ENCODE measurements around the gene CLCNKA.
A peak's percentile ranks its signal among the peaks of the same experiment; 100 is the strongest.

The CLCNKA gene

DNA sequence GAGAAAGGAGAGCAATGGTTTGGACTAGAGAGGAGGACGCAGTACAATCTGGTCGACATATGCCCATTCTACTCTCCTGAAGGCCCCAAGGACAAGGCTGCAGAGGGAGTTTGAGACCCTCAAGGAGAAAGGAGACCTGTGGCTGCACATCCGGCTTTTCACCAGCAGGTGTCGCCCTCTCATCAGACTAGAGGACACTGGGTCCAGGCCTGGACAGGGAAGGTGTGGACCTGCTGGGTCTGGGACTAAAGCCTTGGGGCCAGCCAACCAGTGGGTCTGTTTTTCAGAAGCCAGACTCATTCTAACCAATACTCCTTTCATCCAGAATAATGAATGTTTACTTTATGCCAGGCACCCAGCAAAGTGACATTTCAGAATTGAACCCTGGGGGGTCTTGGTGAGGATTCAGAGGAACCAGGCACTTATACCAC, 12.8 kb upstream of the CLCNKA start:
- DNase-seq (ENCODE audit: low spot score) = peak; percentile 56
- no peak overlapping the region for H3K27ac Mint-ChIP-seq
- no peak overlapping the region for H3K4me3 Mint-ChIP-seq
- H3K27me3 Mint-ChIP-seq (ENCODE audit: low read depth) = peaks cover 4% of the 10 kb centered on the region
- H3K4me1 Mint-ChIP-seq (ENCODE audit: low read depth) = peaks cover 9% of the 10 kb centered on the region
- no peaks in the 10 kb centered on the region for H3K9me3 Mint-ChIP-seq
- H3K36me3 Mint-ChIP-seq (ENCODE audit: low read depth) = no peaks in the 10 kb centered on the region

DNA sequence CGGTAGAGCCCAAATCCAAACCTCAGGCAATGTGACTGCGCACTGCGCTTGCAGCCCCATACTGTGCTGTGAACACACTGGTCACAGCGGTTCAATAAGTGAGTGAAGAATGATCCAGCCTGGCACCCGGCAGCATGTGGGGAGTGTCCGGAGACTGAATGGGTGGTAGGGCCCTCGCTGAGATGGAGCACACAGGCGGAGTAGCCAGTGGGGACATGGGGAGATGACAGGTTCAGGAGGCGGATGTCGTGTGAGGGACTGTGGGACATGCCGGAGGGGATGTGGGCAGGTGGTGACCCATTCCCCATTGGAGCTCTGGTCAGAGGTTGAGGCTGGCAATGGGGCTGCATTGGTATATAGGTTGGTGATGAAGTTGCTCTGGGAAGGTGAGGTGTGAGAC, 12.2 kb upstream of the CLCNKA start:
- no peak for DNase-seq (ENCODE audit: low spot score)
- Mint-ChIP-seq H3K4me3 (no peak overlapping the region), H3K27me3 (ENCODE audit: low read depth) (peaks cover 6% of the 10 kb centered on the region), H3K27ac (no peak overlapping the region), H3K9me3 (no peaks in the 10 kb centered on the region), H3K4me1 (ENCODE audit: low read depth) (peaks cover 9% of the 10 kb centered on the region), H3K36me3 (ENCODE audit: low read depth) (no peaks in the 10 kb centered on the region)

DNA sequence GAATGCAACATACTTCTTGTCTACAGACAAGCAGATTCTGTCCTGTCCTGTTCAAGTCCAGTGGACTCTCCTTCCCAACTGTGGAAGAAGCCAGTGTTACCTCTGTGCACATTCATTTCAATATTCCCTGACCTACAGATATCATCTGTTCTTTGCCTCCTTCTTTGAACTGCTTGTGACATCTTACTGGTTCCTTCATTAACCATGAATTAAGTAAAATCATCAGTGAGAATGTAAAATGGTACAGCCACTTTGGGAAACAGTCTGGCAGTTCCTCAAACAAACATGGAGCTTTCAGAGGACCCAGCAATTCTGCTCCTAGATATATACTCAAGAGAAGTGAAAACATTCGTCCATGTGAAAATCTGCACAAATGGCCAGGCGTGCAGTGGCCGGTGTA, 11.0 kb upstream of the CLCNKA start:
- H3K4me1 Mint-ChIP-seq (ENCODE audit: low read depth) = peaks cover 9% of the 10 kb centered on the region
- no peaks in the 10 kb centered on the region for H3K36me3 Mint-ChIP-seq (ENCODE audit: low read depth)
- no peak for DNase-seq (ENCODE audit: low spot score)
- no peak overlapping the region for H3K27ac Mint-ChIP-seq
- H3K27me3 Mint-ChIP-seq (ENCODE audit: low read depth) = peaks cover 6% of the 10 kb centered on the region
- H3K9me3 Mint-ChIP-seq = no peaks in the 10 kb centered on the region
- H3K4me3 Mint-ChIP-seq = no peak overlapping the region

DNA sequence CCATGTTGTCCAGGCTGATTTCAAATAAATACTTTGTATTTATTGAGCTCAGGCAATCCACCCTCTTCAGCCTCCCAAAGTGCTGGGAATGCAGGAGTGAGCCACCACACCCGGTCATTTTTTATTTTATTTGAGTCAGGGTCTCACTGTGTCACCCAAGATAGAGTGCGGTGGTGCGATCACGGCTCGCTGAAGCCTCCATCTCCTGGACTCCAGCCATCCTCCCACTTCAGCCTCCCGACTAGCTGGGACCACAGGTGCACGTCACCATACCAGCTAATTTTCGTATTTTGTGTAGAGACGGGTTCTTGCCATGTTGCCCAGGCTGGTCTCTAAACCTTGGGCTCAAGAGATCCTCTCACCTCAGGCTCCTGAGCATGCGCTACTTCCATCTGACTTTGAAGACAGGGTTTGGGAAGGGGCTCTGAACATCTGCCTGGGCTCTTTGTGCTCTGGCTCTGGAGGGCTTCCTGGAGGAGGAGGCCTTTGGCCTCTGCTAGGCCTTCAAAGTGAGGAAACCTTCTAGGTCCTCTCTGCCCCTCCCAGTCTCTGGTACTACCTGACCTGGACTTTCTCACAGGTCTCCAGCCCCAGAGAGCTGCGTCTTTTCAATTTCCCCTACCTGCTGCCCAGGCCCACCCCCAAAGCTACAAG, 9.8 kb upstream of the CLCNKA start:
- peaks cover 6% of the 10 kb centered on the region for H3K4me1 Mint-ChIP-seq (ENCODE audit: low read depth)
- no peak for DNase-seq (ENCODE audit: low spot score)
- no peak overlapping the region for H3K27ac Mint-ChIP-seq
- peaks cover 6% of the 10 kb centered on the region for H3K27me3 Mint-ChIP-seq (ENCODE audit: low read depth)
- H3K4me3 Mint-ChIP-seq = peak overlapping the region; percentile 26
- no peaks in the 10 kb centered on the region for H3K9me3 Mint-ChIP-seq
- H3K36me3 Mint-ChIP-seq (ENCODE audit: low read depth) = no peaks in the 10 kb centered on the region

DNA sequence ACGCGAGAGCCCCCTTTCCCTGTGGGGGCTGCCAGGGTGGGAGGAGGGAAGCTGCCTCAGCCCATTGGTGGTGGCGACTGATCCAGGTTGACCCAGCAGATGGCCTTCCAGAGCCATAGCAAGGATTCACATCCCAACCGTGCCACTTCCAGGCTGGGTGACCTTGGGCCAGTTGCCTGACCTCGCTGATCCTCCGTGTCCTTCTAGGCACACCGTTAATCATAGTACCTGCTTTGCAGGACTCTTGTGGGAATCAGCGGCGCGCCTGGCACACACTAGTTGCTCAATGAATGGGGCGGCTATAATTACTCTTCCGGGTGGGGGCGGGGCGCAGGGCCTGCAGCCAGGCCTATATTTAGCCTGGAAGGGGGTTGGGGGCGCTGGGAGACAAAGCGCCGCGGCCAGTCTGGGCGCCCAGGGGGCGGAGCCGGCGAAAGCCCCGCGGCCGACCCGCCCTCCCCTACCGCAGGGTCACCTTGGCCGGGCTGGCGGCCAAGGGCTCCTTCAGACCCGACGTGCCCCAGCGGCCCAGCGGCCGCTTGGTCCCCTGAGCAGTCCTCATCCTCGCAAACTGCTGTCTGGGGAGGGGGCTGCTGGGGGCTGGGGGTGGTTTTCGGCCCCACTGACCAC, 9.1 kb upstream of the CLCNKA start:
- Mint-ChIP-seq H3K4me1 (ENCODE audit: low read depth) (peaks cover 6% of the 10 kb centered on the region), H3K27ac (no peak overlapping the region), H3K4me3 (peak overlapping the region; percentile 26), H3K27me3 (ENCODE audit: low read depth) (peaks cover 6% of the 10 kb centered on the region), H3K36me3 (ENCODE audit: low read depth) (no peaks in the 10 kb centered on the region), H3K9me3 (no peaks in the 10 kb centered on the region)
- peak; percentile 8 for DNase-seq (ENCODE audit: low spot score)

DNA sequence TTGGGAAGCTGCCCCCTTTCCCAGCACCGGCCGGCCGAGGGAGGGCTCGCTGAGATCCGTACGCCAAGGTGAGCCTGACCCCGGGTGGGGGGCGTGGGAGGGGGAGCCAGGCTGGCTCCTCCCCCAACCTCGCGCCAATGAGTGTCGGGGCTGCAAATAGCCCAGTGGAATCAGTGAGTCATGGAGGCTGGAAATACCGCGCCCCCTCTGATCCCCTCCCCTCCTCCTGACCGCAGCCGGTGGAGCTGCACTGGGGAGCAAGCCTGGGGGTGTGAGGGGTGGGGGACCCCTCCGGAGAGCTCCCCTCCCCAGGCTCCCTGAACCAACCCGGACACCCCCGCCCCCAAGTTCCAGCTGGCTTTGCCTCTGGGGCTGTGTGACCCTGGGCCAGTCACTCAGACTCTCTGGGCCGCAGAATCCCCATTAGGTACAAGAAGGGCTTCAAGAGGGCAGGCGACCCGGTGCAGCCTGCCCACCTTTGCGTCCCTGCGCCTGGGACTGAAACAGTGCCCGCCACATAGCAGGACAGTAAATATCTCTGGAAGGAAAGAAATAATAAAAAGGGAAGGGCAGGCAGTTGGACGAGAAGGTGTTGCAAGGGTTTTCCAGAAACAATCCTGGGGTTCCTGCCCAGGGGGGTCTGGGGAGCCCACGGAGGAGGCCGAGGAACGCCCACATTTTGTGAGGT, 8.5 kb upstream of the CLCNKA start:
- Mint-ChIP-seq H3K27me3 (ENCODE audit: low read depth) (peaks cover 6% of the 10 kb centered on the region), H3K4me3 (no peak overlapping the region), H3K36me3 (ENCODE audit: low read depth) (no peaks in the 10 kb centered on the region), H3K4me1 (ENCODE audit: low read depth) (peaks cover 3% of the 10 kb centered on the region), H3K9me3 (no peaks in the 10 kb centered on the region), H3K27ac (no peak overlapping the region)
- peak; percentile 59 for DNase-seq (ENCODE audit: low spot score)

DNA sequence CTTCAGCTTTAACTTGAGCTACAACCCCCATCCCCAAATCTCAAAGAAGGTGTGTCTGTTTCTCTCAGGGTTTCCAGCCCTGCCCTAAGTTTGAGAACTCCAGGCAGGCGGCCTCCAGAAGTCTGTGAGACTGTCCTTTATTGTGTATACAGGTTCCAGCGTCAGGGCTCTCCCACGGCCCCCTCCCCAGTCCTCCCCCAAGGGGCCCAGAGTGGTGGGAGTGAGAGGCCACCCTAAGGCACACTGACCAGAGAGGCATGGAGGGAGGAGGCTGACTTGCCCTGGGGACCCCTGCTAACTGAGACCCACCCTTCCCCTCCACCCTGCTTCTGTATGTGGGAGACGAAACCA, 8.0 kb upstream of the CLCNKA start:
- Mint-ChIP-seq H3K36me3 (ENCODE audit: low read depth) (no peaks in the 10 kb centered on the region), H3K27me3 (ENCODE audit: low read depth) (peaks cover 6% of the 10 kb centered on the region), H3K4me3 (no peak overlapping the region)

DNA sequence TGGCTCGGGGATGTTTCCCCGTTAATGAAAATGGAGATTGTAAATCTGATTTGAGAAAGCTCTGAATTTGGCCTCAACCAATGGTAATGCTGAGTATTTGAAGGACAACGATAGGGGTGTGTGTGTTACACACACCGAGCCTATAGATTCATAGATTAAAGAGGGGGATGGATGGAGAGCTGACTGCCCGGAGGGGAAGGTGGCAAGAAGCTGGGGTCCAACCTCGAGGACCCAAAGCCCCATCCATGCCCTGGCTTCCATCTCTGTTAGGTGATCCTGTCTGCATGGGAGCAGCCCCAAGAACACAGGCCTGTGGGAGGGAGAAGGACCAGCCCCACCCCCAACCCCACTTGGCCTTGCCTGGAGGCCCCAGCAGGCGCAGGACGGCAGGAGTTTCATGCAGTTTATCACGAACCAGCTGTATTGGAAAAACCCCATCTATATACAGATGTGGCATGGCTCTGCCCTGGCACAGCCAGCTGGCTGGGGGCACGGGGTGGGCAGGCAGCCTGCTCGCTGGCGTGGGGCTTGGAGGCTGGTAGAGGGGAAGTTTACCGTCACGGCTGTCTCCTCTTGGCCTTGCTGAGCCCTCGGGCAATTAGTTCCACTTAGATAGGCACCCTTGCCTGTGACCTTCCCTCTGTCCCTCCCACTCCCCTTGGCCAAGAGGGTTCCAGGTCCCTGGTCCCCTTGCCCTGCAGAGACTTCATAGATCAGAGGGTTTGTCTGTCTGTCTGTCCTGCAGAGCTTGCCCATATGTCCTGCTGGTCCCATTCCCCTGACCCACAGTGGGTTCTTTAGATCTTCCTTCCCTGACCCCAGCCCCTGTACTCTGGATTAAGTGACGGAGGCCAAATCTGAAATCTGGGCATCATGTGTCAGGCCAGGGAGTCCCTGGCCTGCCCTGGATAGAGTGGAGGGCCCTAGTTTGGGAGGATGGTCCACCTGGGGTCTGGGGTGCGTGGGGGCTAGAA, 7.0 kb upstream of the CLCNKA start:
- H3K27me3 Mint-ChIP-seq (ENCODE audit: low read depth) = peaks cover 6% of the 10 kb centered on the region
- no peaks in the 10 kb centered on the region for H3K9me3 Mint-ChIP-seq
- peaks cover 3% of the 10 kb centered on the region for H3K4me1 Mint-ChIP-seq (ENCODE audit: low read depth)
- no peaks in the 10 kb centered on the region for H3K36me3 Mint-ChIP-seq (ENCODE audit: low read depth)
- DNase-seq (ENCODE audit: low spot score) = no peak
- H3K27ac Mint-ChIP-seq = peak overlapping the region; percentile 37
- no peak overlapping the region for H3K4me3 Mint-ChIP-seq

More for the DNA sequence above, 8.0 kb upstream of the CLCNKA start:
- DNase-seq (ENCODE audit: low spot score) = no peak
- H3K9me3 Mint-ChIP-seq = no peaks in the 10 kb centered on the region
- H3K4me1 Mint-ChIP-seq (ENCODE audit: low read depth) = peaks cover 3% of the 10 kb centered on the region
- H3K27ac Mint-ChIP-seq = no peak overlapping the region

DNA sequence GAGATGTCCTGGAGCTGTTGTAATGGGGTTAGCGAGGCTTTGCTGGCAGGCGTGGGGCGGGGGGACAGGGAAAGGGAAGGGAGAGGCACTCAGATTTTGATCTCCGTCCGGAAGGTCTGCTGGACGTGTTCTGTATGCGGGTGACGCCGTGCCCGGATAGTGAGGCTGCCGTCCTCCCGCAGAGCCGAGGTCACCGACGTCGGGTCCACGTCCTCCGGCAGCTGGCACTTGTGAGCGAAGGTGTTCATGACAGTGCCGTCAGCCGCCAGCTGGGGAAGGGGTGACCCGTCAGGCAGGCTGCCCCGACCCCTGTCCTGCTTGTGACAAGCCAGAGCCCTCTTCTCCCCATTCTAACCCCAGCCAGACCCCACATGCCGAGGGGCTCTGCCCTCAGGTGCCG, 6.3 kb upstream of the CLCNKA start:
- no peak for DNase-seq (ENCODE audit: low spot score)
- H3K27me3 Mint-ChIP-seq (ENCODE audit: low read depth) = peaks cover 6% of the 10 kb centered on the region
- H3K27ac Mint-ChIP-seq = no peak overlapping the region
- no peaks in the 10 kb centered on the region for H3K36me3 Mint-ChIP-seq (ENCODE audit: low read depth)
- H3K4me3 Mint-ChIP-seq = no peak overlapping the region
- no peaks in the 10 kb centered on the region for H3K9me3 Mint-ChIP-seq
- H3K4me1 Mint-ChIP-seq (ENCODE audit: low read depth) = peaks cover 3% of the 10 kb centered on the region

DNA sequence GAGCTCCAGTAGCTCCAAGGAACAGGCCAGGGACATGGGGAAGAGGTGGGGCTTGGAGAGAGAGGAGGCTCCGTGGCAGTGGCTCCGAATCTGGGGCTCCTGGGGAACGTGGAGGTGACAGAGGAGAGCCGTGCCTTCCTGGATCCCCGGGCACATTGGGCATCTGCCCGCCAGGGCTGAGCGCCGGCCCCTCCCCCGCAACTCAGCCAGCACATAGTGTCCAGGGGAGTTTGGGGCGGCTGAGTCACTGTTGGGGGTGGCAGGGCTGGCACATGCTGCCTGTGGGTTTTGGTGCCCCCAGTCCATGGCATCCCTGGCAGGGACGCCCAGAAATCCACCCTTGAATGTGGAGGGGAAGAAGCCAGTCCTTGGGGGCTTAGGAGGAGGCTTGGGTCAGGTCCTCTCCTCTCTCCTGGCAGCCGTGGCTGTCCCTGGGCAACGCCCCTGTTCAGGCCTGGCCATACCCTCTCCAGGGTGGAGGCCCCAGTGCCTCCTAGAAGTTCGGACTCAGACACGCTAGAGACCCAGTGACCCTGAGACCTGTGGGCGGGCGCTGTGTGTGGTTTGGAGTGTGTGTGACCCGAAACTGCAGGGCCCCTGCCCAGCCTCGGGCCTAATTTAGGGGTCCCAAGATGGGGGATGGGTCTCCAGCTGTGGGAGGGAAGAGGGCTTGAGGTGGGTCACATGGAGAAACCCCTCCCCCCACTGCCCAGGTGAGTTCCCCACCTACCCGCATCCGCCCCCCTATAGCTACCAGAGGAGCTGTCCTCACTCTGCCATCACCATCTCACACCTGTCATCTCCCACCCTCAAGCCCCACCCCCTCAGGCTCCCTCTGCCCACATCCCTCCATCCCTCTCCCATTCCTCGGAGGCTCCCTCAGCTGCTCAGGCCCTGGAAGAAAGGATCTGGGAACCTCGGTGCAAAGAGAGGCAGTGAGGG, 5.6 kb upstream of the CLCNKA start:
- H3K4me3 Mint-ChIP-seq = no peak overlapping the region
- no peaks in the 10 kb centered on the region for H3K9me3 Mint-ChIP-seq
- H3K27ac Mint-ChIP-seq = no peak overlapping the region
- no peaks in the 10 kb centered on the region for H3K36me3 Mint-ChIP-seq (ENCODE audit: low read depth)
- DNase-seq (ENCODE audit: low spot score) = no peak
- H3K27me3 Mint-ChIP-seq (ENCODE audit: low read depth) = peaks cover 6% of the 10 kb centered on the region
- peaks cover 3% of the 10 kb centered on the region for H3K4me1 Mint-ChIP-seq (ENCODE audit: low read depth)

DNA sequence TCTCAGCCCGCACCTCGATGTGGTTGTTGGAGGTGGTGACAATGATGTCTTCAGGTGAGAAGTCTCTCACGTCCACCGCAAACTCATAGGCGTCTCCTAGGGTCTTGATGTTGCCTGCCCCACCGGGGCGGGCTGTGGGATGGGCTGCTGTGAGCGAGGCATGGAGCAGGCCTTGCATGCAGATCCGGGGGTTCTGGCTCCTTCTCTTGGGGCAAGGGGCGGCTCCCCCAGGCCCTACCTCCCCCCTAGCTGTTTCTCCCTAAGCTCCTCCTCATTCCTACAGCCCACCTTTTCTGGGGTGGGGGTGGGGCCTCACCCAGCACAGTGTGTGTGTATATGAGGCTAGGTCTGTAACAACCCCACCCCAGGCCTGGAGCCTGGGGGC, 4.8 kb upstream of the CLCNKA start:
- DNase-seq (ENCODE audit: low spot score) = no peak
- peaks cover 3% of the 10 kb centered on the region for H3K4me1 Mint-ChIP-seq (ENCODE audit: low read depth)
- H3K27me3 Mint-ChIP-seq (ENCODE audit: low read depth) = peaks cover 11% of the 10 kb centered on the region
- no peaks in the 10 kb centered on the region for H3K36me3 Mint-ChIP-seq (ENCODE audit: low read depth)
- H3K4me3 Mint-ChIP-seq = no peak overlapping the region
- no peaks in the 10 kb centered on the region for H3K9me3 Mint-ChIP-seq
- H3K27ac Mint-ChIP-seq = no peak overlapping the region

DNA sequence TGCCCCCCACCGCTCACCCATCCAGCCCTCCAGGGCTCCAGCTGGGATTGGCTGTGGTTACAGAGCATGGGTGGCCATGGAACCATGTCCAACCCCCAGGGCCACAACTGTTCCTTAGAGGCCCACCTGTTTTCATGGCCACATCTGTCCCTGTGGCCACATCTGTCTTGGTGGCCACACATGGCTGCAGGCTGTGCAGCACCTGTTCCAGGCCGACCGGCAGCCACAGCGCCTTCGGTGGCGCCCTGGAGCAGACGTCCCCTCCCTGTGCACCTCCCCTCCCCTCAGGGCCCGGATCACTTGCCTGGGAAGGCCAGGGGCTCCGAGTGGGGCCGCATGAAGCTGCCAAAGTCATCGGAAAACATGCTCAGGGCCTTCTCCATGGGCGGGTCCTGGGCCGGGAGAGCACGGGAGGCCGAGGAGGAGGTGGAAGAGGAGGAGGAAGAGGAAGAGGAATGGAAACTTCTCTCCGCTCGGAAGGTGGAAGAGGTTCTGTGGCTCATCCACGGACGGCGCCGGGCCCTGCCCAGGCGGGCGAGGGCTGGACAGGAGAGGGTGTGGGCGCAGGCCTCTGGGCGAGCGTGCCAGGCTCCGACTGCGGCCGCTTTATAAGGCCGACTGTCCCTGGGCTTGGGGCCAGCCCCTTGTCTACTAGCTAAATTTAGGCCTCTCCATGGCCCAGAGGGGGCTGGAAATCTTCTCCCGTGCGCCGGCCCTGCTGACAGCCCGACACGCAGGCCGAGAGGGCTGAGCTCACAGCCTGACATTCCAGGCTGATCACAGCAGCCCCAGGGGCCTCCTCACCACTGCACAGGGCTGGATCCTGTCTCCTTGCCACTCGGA, 4.2 kb upstream of the CLCNKA start, which contains the start of gene HSPB7:
HSPB7 (minus strand) TSS at position 583 of the 843 bp plus-strand sequence; CDS start at position 503, 80 bp downstream.
- Mint-ChIP-seq H3K4me1 (ENCODE audit: low read depth) (no peaks in the 10 kb centered on the region), H3K9me3 (no peaks in the 10 kb centered on the region), H3K27ac (no peak within 1 kb of the TSS), H3K36me3 (ENCODE audit: low read depth) (no peaks in the 10 kb centered on the region), H3K27me3 (ENCODE audit: low read depth) (peaks cover 8% of the 10 kb centered on the region), H3K4me3 (no peak within 1 kb of the TSS)
- no peak for DNase-seq (ENCODE audit: low spot score)
